SU-DHL-6 (cell line): ENCODE data around the gene GALNT10.

Experiments
- H2AFZ ChIP-seq: fragments of 200-600 bp; sonication (generic); 2 replicates; pipeline ENCODE4 v1.6.1; 2014; ENCODE audit warnings: low read depth, mild to moderate bottlenecking, moderate library complexity, mixed read lengths, antibody characterized with exemption, low read length; ENCODE audit not compliant: severe bottlenecking
- H3F3A ChIP-seq: fragments of 200-600 bp; shearing (Covaris generic); 2 replicates; pipeline ENCODE4 v1.6.0; 2016; ENCODE audit warnings: antibody characterized with exemption, mild to moderate bottlenecking; ENCODE audit not compliant: insufficient read depth
- H3K27ac ChIP-seq: fragments of 200-600 bp; sonication (generic); 2 replicates; pipeline ENCODE4 v1.5.1; 2016; ENCODE audit warnings: low read depth, mild to moderate bottlenecking, low read length, moderate library complexity, mixed read lengths
- H3K27me3 ChIP-seq: fragments of 200-600 bp; sonication (generic), shearing (Covaris generic); 2 replicates; pipeline ENCODE4 v1.6.0; 2014; ENCODE audit warnings: mild to moderate bottlenecking, low read length
- H3K36me3 ChIP-seq: fragments of 200-600 bp; sonication (generic); 2 replicates; pipeline ENCODE4 v1.6.1; 2014; ENCODE audit warnings: mild to moderate bottlenecking, low read length, mixed read lengths
- H3K4me2 ChIP-seq: fragments of 300-600, 200-600 bp; shearing (Covaris generic), sonication (generic); 2 replicates; pipeline ENCODE4 v1.6.0; 2014; ENCODE audit warnings: low read length, low read depth, mild to moderate bottlenecking; ENCODE audit not compliant: poor library complexity, severe bottlenecking
- H3K4me3 ChIP-seq: fragments of 200-600 bp; sonication (generic); 2 replicates; pipeline ENCODE4 v1.5.1; 2014; ENCODE audit warnings: antibody characterized with exemption, low read length, mild to moderate bottlenecking, mixed read lengths; ENCODE audit not compliant: insufficient read depth, poor library complexity, severe bottlenecking
- H3K79me2 ChIP-seq: fragments of 200-600 bp; sonication (generic); 2 replicates; pipeline ENCODE4 v1.6.1; 2014; ENCODE audit warnings: mild to moderate bottlenecking, low read length, moderate library complexity; ENCODE audit not compliant: insufficient read depth
- H3K9ac ChIP-seq: fragments of 200-600 bp; sonication (generic); 2 replicates; pipeline ENCODE4 v1.7.0; 2014; ENCODE audit warnings: mild to moderate bottlenecking, low read length
- H3K9me2 ChIP-seq: fragments of 200-600 bp; sonication (generic); replicated peaks from 2 replicates; pipeline ENCODE4 v1.6.1; 2014; ENCODE audit warnings: low read length; ENCODE audit not compliant: insufficient read depth
- H3K9me3 ChIP-seq: fragments of 200-600 bp; sonication (generic); 2 replicates; pipeline ENCODE4 v1.6.1; 2014; ENCODE audit warnings: low read length, mixed read lengths; ENCODE audit not compliant: insufficient read depth
- H4K20me1 ChIP-seq: fragments of 200-600 bp; sonication (generic); 2 replicates; pipeline ENCODE4 v1.6.1; 2014; ENCODE audit warnings: low read depth, mild to moderate bottlenecking, antibody characterized with exemption, low read length, moderate library complexity, mixed read lengths
- CTCF ChIP-seq: fragments of 200-600 bp; sonication (generic); IDR thresholded peaks from one replicate; pipeline ENCODE4 v1.5.1; 2017; ENCODE audit warnings: antibody characterized with exemption, mild to moderate bottlenecking, low read length, moderate library complexity; ENCODE audit not compliant: insufficient read depth, poor library complexity, severe bottlenecking
- EZH2phosphoT487 ChIP-seq: fragments of 200-600 bp; sonication (generic), shearing (Covaris generic); conservative IDR thresholded peaks from 2 replicates; pipeline ENCODE4 v1.6.1; 2018; ENCODE audit warnings: mild to moderate bottlenecking, antibody characterized with exemption, low read length, moderate library complexity, mixed read lengths

Gene GALNT10

DNA sequence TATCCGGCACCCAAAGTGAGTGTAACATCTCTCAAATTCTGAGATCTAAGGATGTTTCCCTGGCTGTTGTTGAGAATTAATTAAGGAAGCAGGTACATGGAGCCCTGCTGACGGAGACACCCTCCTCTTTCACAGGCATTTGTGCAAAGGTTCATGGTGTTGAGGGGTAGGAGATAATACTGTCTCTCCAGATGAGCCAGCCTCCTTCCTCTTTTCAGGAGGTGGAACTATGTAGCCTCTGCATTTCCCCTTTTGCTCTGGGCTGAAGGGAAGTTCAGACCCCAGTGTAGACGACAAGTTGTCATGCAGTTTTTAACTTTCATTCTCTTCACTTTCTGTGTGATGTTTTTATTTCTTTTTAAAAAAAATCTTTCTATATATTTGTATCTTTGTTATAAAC, 107.5 kb downstream of the GALNT10 start:
- Histone ChIP-seq H3F3A (no peaks in the 10 kb centered on the region), H3K36me3 (no peaks in the 10 kb centered on the region), H3K27ac (no peak overlapping the region)

DNA sequence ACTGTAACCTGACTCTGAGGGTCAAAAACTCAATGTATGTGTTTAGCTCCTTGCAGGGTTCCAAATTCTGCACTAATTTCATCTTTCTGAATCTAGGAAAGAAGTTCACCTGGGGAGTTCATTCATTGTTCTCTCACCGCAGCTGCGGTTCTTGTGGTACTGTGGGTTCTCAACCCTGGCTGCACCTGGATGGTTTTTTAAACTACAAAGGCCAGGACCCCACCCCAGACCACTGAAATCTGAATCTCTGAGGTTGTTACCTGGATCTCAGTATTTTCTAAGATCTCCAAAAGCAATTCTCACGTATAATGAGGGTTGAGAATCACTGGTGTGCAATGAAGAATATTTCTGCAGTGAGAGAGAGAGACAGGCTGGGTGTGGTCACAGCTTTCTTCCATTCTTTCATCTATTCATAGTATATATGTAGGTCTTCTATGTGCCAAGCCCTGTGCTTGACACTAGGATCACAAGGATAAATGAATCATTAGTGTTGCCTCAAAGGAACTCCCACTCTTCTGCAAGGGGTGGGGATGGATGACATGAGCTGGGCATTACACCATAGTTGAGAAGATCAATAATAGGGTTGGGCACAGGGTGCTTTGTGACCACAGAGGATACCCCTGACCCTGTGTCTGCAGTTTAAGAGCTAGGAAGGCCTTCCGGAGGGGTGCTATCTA, 109.8 kb downstream of the GALNT10 start:
- Histone ChIP-seq H3F3A (no peaks in the 10 kb centered on the region), H3K9me3 (no peaks in the 10 kb centered on the region), H3K27ac (no peak overlapping the region), H4K20me1 (no peaks in the 10 kb centered on the region), H3K36me3 (no peaks in the 10 kb centered on the region), H2AFZ (no peak overlapping the region), H3K79me2 (no peaks in the 10 kb centered on the region), H3K9ac (no peak overlapping the region), H3K4me2 (no peak overlapping the region), H3K27me3 (no peaks in the 10 kb centered on the region), H3K4me3 (no peak overlapping the region), H3K9me2 (no peaks in the 10 kb centered on the region)
- no peak for TF ChIP-seq CTCF
- no peak for TF ChIP-seq EZH2phosphoT487

More for the DNA sequence above, 107.5 kb downstream of the GALNT10 start:
- TF ChIP-seq CTCF (no peak), EZH2phosphoT487 (no peak)
- no peaks in the 10 kb centered on the region for H3K79me2 ChIP-seq
- no peaks in the 10 kb centered on the region for H3K27me3 ChIP-seq
- H4K20me1 ChIP-seq = no peaks in the 10 kb centered on the region
- no peak overlapping the region for H2AFZ ChIP-seq
- no peaks in the 10 kb centered on the region for H3K9me3 ChIP-seq
- no peaks in the 10 kb centered on the region for H3K9me2 ChIP-seq
- no peak overlapping the region for H3K9ac ChIP-seq
- H3K4me2 ChIP-seq = no peak overlapping the region
- no peak overlapping the region for H3K4me3 ChIP-seq

- Histone ChIP-seq H3K9ac (no peak overlapping the region), H3K27ac (no peak overlapping the region), H3K4me2 (no peak overlapping the region), H3K27me3 (no peaks in the 10 kb centered on the region), H4K20me1 (no peaks in the 10 kb centered on the region), H3F3A (no peaks in the 10 kb centered on the region), H3K9me2 (no peaks in the 10 kb centered on the region), H3K9me3 (no peaks in the 10 kb centered on the region), H3K79me2 (no peaks in the 10 kb centered on the region), H2AFZ (no peak overlapping the region), H3K36me3 (no peaks in the 10 kb centered on the region), H3K4me3 (no peak overlapping the region)
- TF ChIP-seq EZH2phosphoT487 = no peak
- TF ChIP-seq CTCF = no peak
Observed at GRCh38 chr5:154301726-154302125, 111.2 kb downstream of the GALNT10 start.
